HG02938 (cell line): ENCODE results near the gene ROMO1.

Experiments used
- ATAC-seq: cut with Tn5 transposase; IDR thresholded peaks from one replicate; pipeline ENCODE4 v1.9.1; 2021; ENCODE audit warnings: mild to moderate bottlenecking, moderate library complexity; ENCODE audit not compliant: unreplicated experiment

ROMO1 gene

GRCh38 chr20:35699127-35699956 lies at the start of gene ROMO1, which contains the start of gene NFS1:
Gene ROMO1 (plus strand): TSS chr20:35699405. CDS start chr20:35699633, 228 bp downstream.
Gene NFS1 (minus strand): TSS chr20:35699352. CDS start chr20:35699288, 64 bp downstream.
- peak; percentile 76 for ATAC-seq

DNA sequence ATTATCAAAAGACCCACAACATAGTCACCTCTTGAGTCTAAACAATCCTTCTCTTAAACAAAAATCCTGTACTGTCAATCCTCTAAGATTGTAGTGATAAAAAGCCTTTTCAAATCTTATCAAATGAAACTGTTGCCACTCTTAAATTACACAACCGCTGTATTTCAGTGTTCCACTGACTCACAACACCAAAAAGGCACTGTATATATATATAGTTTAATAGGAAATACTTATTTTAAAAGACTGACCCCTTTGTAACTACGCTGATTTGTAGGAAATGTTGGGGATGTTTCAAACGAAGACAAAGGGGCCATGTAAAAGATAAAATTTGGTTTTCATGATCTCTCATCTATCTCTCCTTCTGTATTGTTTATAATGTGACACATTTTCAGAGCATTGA lies 48.6 kb upstream of the ROMO1 start:
- no peak for ATAC-seq

GRCh38 chr20:35651958-35652357 lies 47.2 kb upstream of the ROMO1 start:
- no peak for ATAC-seq

- ATAC-seq: no peak
These were observed 46.4 kb upstream of the ROMO1 start for GRCh38 chr20:35652641-35653429.

DNA sequence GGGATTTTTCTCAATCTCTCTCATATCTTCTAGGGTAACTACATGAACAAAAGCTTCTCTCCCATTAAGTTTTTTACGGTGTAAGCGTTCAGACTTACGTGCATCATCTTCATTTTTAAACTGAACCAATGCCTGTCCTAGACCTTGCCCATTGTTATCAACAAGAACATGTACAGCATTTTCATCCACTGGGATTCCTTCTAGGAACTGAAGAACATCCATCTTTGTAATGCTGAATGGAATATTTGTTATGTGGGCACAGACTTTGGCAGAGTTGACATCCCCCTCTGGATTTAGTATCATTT lies 45.8 kb upstream of the ROMO1 start:
- no peak for ATAC-seq

DNA sequence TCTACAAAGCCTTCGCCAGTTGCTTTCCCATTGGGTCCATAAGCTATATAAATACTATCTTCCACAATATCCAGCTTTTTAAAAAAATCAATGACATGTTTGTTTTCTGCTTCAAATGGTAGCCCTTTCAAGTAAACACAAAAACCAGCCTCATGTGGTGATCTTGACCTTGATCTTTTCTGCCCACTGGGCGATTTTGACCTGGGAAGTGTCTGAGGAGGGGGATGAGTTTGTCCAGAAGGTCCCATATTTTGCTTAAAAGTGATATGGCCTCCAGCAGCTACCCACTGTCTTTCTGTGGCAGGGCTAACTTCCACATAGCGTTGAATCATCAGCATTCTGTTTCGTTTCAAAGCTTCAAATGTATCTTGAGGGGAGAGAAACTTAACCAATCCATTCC lies 45.3 kb upstream of the ROMO1 start:
- ATAC-seq: no peak

- no peak for ATAC-seq
These were observed 44.8 kb upstream of the ROMO1 start for GRCh38 chr20:35654415-35654814.

GRCh38 chr20:35657271-35657670 lies 41.9 kb upstream of the ROMO1 start:
- ATAC-seq: no peak

DNA sequence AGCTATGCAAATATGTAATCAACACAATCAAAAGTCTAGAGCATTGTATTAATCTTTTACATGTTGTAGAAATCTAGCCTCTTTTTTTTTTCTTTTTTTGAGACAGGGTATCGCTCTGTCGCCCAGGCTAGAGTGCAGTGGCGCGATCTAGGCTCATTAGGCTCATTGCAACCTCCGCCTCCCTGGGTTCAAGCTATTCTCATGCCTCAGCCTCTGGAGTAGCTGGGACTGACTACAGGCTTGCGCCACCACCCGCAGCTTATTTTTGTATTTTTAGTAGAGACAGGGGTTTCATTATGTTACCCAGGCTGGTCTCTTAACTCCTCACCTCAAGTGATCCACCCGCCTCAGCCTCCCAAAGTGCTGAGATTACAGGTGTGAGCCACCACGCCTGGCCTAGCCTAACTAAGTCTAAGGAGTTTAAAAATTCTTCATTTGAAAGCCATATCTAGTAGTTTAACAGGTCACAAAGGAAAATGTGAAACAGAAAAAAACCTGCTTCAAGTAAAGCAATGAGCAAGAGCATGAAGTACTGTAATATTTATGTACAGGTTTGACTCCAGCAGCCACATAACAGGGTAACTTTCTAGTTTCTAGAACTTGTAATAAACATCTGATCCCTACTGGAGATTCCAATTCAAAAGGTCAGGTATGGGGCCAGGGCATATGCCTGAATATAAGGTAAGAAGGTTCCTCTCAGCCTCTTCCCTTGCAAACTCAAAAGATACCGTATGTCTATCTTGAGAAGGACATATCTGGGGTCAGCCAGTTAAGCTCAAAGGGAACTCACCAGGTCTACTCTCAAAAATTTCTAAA lies 38.9 kb upstream of the ROMO1 start:
- ATAC-seq: no peak

GRCh38 chr20:35661053-35661452 lies 38.2 kb upstream of the ROMO1 start:
- ATAC-seq: no peak

- ATAC-seq: no peak
These were observed 37.3 kb upstream of the ROMO1 start for GRCh38 chr20:35661908-35662307.

DNA sequence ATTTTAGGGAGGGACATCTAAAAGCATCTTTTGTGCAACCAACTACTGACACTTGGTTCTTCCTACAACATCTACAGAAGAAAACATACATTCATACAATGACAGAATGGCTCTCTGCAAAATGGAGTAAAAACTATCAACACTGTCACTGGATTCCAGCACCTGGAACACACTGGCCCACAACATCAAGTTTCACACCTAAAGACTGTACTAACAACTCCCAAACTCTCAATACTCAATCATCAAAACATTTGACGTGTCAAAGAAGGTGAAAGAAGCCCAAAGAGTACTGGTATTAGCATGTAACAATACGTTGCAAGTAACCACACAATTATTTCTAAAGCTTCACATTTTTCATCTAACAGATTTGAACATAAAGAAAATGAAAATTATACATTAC lies 36.7 kb upstream of the ROMO1 start:
- ATAC-seq: no peak

GRCh38 chr20:35663516-35664465 lies 35.4 kb upstream of the ROMO1 start:
- peak; percentile 19 for ATAC-seq

DNA sequence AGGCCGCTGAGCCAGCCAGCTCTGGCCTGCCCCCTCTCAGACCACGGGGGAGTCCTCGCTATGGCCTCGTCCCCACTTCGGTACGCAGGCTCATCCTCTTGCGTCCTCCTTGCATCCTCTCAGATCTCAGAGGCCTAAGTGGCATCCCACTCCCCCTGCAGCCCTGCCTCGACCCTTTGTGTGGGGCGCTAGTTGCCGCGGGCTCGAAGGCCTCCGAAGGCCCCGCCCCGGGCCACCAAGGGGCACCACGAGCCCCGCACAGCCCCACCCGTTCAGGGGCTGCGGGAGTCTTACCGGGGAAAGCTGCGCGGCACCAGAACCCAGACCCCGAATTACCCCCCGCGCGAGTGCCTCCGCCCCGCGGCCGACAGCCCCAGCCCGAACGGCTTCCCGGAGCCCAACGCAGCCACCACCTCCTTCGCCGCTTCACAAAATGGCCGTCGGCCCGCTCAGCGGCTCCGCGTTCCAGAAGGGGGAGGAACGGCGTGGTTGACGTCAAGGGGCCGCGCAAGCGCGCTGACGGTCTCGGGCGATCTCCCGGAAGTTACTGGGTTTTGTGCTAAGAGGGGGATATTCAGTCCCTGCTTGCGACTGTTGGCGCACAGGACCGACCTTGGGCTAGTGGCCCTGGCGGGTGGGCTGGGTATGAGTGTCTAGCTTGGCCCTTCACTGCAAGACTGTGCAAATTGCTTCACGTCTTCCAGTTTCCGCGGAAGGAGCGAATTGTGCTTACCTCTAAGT lies 34.6 kb upstream of the ROMO1 start, which contains the start of the genes CPNE1 and RBM12:
TSS of gene CPNE1 (minus strand) at position 435 of the 741 bp plus-strand sequence. CDS start 31,977 bp downstream, outside the sequence.
TSS of gene RBM12 (minus strand) at position 435 of the 741 bp plus-strand sequence. CDS start 9,578 bp downstream, outside the sequence.
- peak; percentile 86 for ATAC-seq

- ATAC-seq: no peak
These were observed 33.3 kb upstream of the ROMO1 start for GRCh38 chr20:35665949-35666288.

DNA sequence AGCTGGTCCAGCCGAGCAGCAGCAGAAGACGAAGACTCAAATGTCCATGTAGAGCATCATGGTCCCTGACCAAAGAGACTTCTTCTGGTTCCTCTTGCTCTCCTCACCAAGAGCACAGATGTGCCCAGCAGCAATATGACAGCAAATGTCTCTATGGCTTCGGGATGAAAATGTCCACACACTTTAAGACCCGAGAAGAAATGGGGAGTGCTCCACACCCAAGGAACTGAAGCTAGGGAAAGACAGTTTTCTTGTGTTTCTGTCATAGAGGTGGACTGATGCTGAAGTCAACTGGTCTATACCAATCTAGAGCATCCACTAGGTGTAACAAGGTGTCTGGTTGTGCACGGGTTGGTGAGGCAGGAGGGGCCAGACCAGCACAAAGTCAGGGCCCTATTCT lies 30.0 kb upstream of the ROMO1 start:
- no peak for ATAC-seq

DNA sequence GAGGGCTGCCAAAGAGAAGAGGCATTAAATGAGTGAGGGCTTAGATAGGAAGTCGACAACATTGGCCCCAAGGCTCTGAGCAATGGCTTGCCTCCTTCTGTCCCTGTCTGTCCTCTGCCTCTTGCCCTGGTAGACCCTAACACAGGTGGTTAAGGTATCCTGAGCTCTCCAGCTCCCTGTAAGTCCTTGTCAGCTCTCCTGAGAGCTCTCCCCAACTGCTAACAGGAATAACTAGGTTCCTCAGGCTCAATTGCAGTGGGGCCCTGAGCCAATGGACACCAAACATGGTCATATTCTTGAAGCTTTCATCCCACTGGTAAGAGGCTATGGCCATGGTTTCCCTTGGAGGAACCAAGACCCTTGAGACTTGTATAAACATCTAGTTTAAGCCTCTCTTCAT lies 29.5 kb upstream of the ROMO1 start:
- no peak for ATAC-seq

GRCh38 chr20:35673884-35674283 lies 25.3 kb upstream of the ROMO1 start:
- ATAC-seq: no peak

GRCh38 chr20:35674921-35675320 lies 24.3 kb upstream of the ROMO1 start:
- no peak for ATAC-seq
